ENCODE measurements around the gene CFAP410.

Gene CFAP410

DNA sequence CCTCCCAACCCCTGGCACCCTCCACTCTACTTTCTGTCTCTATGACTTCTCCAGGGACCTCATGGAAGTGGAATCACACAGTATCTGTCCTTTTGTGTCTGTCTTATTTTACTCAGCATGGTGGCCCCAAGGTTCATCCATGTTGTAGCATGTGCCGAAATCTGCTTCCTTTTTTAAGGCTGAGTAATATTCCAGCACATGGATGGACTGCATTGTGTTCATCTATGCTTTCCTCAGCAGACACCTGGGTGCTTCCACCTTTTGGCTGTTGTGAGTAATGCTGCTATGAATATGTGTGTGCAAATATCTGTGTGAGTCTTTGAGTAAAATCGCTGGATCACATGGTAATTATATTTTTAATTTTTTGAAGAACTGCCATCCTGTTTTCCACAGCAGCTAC lies 40.9 kb downstream of the CFAP410 start:
- no peak for DNase-seq (ENCODE audit: low read depth)

DNA sequence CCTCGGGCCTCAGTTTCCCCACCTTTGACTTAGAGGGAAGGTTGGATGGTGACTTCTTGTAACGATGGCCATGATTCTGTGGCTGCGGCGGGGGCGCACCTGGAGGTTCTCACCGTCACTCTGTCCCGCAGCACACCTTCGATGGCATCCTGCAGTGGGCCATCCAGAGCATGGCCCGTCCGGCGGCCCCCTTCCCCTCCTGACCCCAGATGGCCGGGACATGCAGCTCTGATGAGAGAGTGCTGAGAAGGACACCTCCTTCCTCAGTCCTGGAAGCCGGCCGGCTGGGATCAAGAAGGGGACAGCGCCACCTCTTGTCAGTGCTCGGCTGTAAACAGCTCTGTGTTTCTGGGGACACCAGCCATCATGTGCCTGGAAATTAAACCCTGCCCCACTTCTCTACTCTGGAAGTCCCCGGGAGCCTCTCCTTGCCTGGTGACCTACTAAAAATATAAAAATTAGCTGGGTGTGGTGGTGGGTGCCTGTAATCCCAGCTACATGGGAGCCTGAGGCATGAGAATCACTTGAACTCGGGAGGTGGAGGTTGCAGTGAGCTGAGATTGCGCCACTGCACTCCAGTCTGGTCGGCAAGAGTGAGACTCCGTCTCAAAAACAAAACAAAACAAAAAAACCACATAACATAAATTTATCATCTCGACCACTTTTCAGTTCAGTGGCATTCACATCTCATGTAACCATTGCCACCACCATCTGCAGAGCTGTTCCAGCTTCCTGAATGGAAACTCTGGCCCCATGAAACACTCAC lies 41.5 kb downstream of the CFAP410 start:
- peak; percentile 67 for DNase-seq (ENCODE audit: low read depth)

DNA sequence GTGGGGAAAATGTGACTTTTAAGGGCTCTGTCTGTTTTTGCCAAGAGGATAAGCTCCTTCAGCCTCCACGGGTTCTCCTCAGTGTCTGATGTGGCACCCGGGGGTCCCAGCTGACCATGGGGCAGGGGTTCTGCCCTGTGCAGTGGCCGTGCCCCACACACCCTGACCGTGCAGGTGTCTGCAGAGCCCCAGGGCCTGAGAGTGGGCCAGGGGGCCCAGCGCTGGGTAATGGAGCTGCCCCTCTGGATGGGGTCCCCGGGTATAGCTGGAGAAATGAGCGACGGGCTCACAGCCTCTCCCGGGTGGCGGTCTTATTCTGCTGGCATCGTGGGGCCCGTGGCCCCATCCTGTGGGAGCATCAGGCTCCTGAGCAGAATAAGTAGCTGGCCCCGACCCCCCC lies 42.3 kb downstream of the CFAP410 start:
- no peak for DNase-seq (ENCODE audit: low read depth)

DNA sequence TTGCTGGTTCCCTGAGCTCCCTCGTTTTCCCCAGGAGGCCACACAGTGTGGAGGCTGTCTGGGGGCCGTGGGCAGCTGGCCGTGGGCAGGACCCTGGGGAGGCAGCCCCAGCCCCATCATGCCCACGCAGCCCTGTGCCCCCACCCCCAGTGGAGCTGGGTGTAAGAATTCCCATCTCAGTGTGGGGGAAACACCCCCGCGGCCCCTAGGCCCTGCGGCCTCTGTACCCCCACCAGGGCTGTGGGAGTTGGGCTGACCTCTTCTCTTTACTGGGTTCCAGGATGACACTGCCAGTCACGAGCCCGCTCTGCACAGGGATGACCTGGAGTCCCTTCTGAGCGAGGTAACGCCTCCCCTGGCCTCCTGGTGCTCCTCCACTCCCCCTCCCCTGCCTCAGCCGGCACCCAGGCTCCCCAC lies 43.1 kb downstream of the CFAP410 start:
- no peak for DNase-seq (ENCODE audit: low read depth)

DNA sequence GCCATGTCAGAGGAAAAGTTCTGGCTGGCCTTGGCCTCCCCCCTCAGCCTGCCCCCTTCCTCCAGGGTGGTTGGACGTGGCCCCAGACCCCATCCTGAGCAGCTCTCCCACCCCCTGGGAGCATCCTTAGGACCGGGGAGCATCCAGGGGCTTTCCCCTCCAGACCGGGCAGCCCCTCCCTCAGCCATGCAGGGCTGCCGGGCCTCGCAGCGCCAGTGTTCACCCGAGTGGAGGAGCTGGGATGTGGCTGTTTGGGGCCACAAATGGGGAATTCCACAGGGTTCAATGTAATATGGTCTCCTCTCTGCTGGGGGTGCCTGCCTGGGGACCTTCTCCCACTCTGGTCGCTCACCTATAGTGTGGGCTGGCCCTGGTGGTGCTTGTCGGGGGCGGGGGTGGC lies 43.5 kb downstream of the CFAP410 start:
- no peak for DNase-seq (ENCODE audit: low read depth)

DNA sequence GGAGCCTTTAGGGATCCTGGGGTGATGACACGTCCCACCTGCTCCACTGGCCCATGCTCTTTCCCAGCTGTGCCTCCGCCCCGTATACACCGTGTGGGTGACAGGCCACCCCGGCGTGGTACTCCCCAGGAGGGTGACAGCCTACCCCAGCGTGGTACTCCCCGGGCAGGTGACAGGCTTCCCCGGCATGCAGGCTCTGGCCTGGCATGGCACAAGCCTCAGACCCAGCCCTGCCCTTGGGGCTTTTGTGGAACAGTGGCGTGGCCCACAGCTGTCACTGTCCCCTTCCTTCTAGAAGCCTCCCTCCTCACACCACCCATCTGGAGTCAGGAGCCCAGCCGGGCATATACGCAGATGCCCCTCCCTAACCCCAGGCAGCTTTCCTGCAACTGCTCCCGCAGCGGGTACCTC lies 44.0 kb downstream of the CFAP410 start:
- no peak for DNase-seq (ENCODE audit: low read depth)

DNA sequence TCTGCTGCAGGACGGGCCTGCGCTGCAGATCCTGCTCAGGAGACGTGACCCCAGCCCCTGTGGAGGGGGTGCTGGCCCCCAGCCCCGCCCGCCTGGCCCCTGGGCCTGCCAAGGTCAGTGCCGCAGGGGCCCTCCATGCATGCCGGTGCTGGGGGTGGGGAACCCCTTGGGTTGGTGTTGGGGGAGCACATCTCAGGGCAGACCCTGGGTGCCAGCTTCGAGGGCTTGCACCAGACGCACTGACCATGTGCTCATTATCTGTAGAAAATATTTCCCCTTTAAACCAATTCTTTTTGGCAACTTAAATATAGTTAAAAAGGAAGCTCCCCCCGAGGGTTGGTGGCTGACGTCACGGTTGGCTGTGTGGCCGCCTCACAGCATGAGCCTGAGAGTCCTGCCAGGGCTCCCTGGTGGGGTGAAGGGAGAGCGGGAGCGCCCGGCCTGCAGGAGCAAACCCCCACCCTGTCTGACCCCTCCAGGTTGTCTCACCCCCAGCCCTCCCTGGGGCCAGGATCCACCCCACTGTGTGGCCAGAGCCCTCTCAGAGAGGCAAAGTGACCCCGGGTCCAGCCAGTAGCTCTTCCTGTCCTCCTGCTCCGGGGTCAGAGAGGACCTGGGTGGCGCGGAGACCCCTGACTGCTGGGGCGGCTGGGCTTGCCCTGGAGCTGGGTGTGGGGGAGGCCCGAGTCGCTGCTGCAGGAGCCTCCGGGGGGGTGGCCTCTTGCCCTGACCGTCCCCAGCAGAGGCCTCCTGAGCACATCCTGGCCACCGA lies 44.6 kb downstream of the CFAP410 start:
- DNase-seq (ENCODE audit: low read depth), result no peak

DNA sequence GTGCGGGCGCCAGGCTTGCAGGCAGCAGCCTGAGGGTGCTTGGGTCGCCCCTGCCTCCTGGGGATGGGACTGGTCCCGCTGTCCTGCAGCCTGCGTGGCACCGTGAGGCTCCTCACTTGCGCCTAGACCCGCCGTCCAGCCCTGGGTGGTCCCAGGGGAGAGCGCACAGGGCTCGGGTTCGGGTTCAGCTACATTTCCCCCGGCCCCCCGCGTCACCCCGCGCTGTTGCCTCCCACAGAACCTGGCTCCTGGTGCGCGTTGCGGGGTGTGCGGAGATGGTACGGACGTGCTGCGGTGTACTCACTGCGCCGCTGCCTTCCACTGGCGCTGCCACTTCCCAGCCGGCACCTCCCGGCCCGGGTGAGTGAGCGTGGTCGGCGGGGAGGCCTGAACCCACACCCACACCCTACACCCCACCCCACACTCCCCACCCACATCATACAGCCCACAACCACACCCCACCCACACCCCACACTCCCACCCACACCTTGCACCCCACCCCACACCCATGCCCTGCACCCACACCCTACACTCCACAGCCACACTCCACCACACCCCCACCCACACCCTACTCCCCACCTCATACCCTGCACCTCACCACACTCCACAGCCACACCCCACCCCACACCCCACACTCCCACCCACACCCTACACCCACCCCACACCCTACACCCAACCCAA lies 45.5 kb downstream of the CFAP410 start:
- DNase-seq (ENCODE audit: low read depth), result no peak

DNA sequence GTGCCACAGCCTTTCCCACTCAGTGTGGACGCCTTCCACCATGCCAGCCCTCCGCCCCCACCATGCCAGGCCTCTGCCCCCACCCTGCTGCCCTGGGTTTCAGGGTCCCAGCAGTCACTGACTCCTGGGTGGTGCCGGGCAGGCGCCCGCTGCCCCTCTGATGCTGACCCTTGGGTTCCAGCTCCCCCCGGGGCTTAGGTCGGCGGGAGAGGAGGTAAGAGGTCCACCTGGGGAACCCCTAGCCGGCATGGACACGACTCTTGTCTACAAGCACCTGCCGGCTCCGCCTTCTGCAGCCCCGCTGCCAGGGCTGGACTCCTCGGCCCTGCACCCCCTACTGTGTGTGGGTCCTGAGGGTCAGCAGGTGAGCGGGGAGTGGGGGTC lies 46.4 kb downstream of the CFAP410 start:
- no peak for DNase-seq (ENCODE audit: low read depth)

DNA sequence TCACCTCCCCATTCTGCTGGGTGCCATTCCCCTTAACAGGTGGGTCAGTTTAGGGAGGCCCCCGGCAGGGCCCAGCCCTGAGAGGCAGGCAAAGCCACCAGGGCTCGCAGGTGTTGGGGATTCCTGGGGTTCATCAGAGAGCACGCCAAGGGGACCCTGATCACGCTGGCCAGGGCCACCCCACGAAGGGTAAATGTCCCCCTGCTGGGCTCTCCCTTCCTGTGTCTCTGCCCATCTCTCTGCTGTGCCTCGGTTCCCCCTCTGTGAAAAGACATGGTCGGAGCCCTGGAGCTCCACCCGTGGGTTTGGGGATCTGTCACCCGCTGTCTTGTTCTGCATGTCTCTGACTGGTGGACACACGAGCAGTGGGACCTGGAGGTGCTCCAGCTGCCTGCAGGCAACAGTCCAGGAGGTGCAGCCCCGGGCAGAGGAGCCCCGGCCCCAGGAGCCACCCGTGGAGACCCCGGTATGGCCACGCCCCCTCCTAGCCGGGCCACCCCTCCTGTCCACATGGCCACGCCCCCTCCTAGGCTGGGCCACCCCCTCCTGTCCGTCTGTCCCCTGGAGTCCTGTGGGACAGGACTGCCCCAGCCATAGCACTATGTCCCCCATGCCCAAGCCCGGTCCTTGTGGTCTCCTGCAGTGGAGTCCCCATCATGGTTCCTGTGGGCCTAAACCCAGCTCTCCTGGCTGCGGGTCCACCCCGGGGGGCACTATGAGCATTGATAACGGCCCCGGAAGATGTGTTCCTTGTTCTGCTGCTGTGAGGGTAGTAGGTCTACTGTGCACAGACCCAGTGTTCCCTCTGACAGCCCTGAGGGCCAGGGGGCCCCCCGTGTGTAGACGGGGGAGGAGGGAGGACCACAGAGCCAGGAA lies 47.0 kb downstream of the CFAP410 start:
- no peak for DNase-seq (ENCODE audit: low read depth)

DNA sequence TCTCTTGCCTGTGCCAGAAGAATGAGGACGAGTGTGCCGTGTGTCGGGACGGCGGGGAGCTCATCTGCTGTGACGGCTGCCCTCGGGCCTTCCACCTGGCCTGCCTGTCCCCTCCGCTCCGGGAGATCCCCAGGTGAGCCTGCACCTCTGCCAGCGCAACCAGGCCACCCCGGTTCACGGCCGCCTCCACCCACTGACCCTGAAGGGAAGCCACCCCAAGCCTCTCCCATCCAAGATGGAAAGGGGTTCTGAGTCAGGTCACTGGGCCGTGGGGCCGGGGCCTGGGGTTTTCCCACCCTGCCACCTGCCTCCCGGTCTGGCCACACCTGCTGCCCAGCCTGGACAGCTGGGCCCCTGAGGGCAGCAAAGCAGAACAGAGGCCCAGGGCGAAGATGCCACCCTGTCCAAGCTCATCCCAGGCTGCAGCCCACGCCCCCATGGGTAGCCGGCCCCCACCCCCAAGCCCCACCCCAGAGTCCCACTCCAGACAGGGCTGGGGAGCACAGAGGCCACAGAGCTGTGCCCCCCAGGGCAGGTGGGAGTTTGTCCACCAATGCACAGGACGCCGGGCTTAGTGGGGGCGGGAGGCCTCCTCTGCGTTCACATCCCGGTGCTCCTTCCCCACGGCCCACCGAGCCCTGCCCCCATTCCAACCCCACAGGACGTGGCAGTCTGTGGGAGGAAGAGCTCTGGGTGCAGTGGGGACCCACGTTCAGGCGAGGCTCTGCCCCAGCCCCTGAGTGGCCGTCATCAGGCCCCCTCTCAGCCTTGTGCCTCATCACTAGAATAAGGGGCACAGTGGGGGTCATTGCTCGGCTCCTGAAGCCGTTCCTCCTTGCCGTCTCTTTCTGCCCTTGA lies 47.9 kb downstream of the CFAP410 start:
- no peak for DNase-seq (ENCODE audit: low read depth)

DNA sequence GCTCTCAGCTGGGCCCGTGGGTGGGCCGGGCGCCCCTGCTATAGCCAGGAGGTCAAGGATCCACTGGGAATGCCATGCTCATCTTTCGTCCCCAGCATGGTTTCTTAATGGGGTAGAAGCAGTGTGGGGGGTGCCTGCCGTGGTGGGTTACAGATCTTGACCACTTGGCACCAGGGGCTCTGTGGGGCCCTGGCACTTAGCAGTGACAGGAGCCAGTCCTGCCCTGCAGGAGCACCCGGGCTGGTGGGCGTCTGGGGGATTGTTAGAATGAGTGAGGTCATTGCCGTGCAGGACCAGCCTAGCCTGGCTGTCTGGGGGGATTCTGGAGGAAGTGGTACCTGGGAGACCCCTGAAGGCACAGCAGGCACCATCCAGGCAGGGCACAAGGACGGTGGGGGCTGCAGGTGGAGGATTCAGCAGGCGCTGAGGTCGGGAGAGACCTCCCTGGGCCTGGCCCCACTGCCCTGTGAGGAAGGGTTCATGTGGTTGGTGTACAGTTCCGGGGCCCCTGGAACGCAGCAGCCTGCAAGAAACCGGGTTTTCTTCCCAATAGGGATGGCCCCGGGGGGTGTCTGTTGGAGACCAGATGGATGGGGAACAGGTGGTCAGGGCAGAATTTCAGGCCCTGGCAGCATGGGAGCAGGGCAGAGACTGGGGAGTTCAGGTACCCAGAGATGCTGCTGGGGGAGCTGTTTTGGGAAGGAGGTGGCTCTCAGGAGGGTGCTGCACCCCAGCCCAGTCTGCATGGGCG lies 48.7 kb downstream of the CFAP410 start:
- DNase-seq (ENCODE audit: low read depth), result no peak

DNA sequence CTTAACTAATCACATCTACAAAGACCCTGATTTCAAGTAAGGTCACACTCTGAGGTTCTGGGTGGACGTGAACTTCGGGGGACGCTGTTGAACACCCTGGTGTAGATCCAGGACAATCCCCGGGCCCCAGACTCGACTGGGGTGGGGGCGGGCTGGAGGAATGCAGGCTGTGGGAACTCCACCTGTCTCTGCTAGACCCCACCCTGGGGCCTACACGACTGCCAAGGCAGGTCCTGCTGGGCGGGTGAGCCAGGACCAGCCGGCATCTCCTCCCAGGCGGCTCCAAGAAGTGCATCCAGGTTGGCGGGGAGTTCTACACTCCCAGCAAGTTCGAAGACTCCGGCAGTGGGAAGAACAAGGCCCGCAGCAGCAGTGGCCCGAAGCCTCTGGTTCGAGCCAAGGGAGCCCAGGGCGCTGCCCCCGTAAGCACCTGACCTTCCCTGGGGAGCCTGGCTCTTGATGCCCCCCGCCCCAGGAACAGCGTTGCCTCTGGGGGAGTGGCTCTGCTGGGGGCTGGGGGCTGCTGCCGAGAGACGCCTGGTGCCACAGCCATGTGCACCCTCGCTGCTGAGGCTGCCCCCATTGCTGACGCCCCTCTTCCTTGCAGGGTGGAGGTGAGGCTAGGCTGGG lies 49.7 kb downstream of the CFAP410 start:
- DNase-seq (ENCODE audit: low read depth), result no peak

DNA sequence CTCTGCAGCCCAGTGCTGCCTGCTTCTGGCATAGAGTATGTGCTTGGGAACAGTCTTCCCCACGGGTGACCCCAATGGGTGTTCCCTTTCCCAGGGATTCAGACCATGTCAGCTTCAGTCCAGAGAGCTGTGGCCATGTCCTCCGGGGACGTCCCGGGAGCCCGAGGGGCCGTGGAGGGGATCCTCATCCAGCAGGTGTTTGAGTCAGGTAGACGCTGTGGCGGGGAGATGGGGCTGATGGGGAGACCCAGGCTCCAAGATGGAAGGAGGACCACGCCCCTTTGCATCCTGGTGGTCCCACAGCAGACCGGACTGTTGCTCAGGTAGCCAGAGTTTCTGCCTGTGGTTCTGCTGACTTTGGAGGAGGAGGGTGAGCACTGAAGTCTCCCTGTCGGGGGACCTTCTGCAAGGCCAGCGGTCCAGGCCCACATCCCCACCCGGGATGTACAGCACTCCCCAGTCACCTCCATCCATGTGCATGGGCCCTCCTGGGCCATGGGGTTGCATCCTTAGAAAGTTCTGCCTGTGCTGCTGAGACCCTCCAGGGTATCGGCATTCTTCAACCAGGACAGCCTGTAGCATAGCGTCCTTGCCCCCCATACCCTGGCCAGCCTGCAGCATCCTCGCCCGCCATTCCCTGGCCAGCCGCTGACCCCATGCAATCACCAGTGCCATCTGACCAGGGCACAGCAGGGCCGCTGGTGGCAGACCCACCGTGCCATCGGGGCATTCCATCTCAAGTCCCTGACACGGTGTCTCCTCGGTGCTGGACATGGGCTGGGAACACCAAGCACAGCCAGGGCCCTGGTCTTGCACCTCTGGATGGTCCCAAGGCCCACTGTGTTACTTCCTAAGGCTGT lies 50.7 kb downstream of the CFAP410 start:
- no peak for DNase-seq (ENCODE audit: low read depth)

DNA sequence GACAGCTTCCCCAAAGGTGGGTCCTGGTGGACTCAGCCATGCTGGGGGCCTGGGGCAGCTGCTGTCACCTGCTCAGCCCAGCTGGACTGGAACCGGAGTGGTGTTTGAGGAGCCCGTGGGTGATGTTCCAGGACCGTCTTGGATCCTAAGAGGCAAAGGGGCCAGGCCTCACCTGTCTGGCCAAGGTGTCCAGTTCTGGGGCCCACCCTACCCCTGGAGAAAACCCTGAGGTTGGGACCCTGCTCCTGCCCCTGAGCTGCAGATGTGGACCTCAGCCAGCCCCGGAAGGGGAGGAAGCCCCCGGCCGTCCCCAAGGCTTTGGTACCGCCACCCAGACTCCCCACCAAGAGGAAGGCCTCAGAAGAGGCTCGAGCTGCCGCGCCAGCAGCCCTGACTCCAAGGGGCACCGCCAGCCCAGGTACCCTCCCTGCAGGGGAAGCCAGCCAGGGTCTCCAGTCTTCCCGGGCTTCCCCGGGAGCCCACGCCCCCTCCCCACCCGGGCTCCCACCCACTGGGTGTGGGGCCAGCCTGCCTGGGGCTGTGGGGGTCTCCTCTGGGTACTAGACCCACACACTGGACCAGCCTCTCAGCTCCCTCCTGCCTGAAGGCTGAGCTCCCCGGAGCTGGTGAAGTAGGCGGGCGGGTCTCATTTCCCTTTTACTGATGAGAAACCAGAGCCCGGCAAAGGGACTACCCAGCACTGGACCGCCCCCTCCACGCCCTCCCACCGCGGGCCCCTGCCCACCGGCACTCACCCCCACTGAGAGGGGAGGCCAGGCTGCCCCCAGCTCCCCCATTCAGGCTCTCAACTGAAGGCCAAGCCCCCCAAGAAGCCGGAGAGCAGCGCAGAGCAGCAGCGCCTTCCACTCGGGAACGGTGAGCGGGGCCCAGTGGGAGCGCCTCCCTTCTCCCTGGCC lies 52.2 kb downstream of the CFAP410 start:
- no peak for DNase-seq (ENCODE audit: low read depth)

DNA sequence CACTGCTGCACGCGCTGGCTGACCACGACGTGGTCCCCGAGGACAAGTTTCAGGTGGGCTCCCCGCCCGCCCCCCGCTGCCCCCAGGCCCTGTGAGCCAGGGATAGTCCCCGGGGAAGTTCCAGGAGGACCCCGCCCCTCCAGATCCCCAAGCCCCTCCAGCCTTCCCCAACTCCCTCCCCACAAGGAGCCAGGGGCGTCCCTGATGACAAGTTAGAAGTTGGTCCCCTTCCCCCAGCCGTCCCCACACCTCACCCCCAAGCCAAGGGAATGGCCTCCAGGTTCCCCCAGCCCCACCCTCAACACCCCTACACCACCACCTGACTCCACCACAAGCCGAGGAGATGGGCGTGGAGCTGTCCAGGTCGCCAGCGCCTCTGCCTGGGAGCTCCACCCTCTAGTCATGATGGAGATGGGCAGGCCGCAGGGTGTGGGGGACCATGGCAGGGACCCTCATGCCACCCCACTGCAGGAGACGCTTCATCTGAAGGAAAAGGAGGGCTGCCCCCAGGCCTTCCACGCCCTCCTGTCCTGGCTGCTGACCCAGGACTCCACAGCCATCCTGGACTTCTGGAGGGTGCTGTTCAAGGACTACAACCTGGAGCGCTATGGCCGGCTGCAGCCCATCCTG lies 53.0 kb downstream of the CFAP410 start:
- DNase-seq (ENCODE audit: low read depth), result no peak

Data from activated T-cell treated with anti-CD3 and anti-CD28 coated beads for 48 hours (primary cell).